Dermis microvascular lymphatic vessel endothelial cell (primary cell): ENCODE measurements around the gene IBA57. TPM values are rescaled to one million over a fixed set of nuclear protein-coding genes. Genes with fewer than 3 reads are reported as not detected.
"Not testable (repeated sequence)": the region's sequence is repeated elsewhere in the genome, so short reads cannot be mapped to it uniquely, and the experiment has no call there.

Experiments used
- DNase-seq, 2 donors: peaks; one replicate each; pipeline versions ENCODE4 v3.0.0 to v3.0.0-alpha.2; 2010; ENCODE audit warnings: low read depth in 2 of 2
- total RNA-seq: library from RNA; depleted of rRNA; stranded (reverse); fragments of >200 nt; gene quantifications from 2 replicates; pipeline ENCODE4 v1.2.1, GENCODE V29; 2014

The IBA57 gene
- total RNA-seq, 1 donor from 2014 or later, result 6.0 TPM

GRCh38 chr1:228172591-228173527, 7.3 kb downstream of the IBA57 start:
- no peak for DNase-seq

- not testable (repeated sequence) for DNase-seq
Measured at GRCh38 chr1:228173528-228174481, 8.2 kb downstream of the IBA57 start.

- no peak for DNase-seq
Measured at GRCh38 chr1:228174482-228175315, 9.1 kb downstream of the IBA57 start.

GRCh38 chr1:228175316-228176023, 9.9 kb downstream of the IBA57 start:
- DNase-seq, result no peak

GRCh38 chr1:228176024-228176395, 10.4 kb downstream of the IBA57 start:
- no peak for DNase-seq

- DNase-seq, result no peak
Measured at GRCh38 chr1:228176461-228177182, 11.0 kb downstream of the IBA57 start.

GRCh38 chr1:228177183-228177475, 11.5 kb downstream of the IBA57 start:
- DNase-seq, result no peak

- no peak for DNase-seq
Measured at GRCh38 chr1:228177721-228178710, 12.4 kb downstream of the IBA57 start.

GRCh38 chr1:228178737-228179684, 13.4 kb downstream of the IBA57 start:
- DNase-seq, result no peak

- DNase-seq, result no peak
Measured at GRCh38 chr1:228180271-228180958, 14.8 kb downstream of the IBA57 start.

- no peak for DNase-seq
Measured at GRCh38 chr1:228180959-228181644, 15.5 kb downstream of the IBA57 start.

GRCh38 chr1:228181645-228182034, 16.0 kb downstream of the IBA57 start:
- no peak for DNase-seq

GRCh38 chr1:228182296-228183030, 16.9 kb downstream of the IBA57 start:
- no peak for DNase-seq

- DNase-seq, result no peak
Measured at GRCh38 chr1:228184152-228184551, 18.5 kb downstream of the IBA57 start.

- DNase-seq, result no peak
Measured at GRCh38 chr1:228185641-228185965, 20.0 kb downstream of the IBA57 start.

GRCh38 chr1:228188249-228188648, 22.6 kb downstream of the IBA57 start:
- DNase-seq, result not testable (repeated sequence)
